Pancreas (tissue), 10 donors: ENCODE measurements around the gene PAPPA2. TPM values are rescaled to one million over a fixed set of nuclear protein-coding genes. Genes with fewer than 3 reads are reported as not detected.
A peak's percentile ranks its signal among the peaks of the same experiment; 100 is the strongest.

ENCODE experiments used
- ATAC-seq, 4 donors: fragments of 200-7000 bp; cut with Tn5 transposase; one replicate each; pipeline versions ENCODE4 v1.8.0 to v1.9.1; 2020; ENCODE audit warnings: mild to moderate bottlenecking in 4 of 4, moderate library complexity in 4 of 4
- DNase-seq, 6 donors: peaks; one replicate each; pipeline ENCODE4 v3.0.0-alpha.2; 2020
- FAIRE-seq: peaks from 2 replicates; lab custom pipeline; 2012; peaks lifted over from hg19 to GRCh38; lab: Jason Lieb, UNC
- H3K27ac ChIP-seq, 4 donors: fragments of 200-600 bp; sonication (generic); 1 replicate in 3 of 4; 2 replicates in 1 of 4; pipeline versions ENCODE4 v1.5.0 to v1.8.0; 2020
- H3K27me3 ChIP-seq, 4 donors: fragments of 200-600 bp; one replicate each; pipeline ENCODE4 v1.8.0; 2021
- H3K36me3 ChIP-seq, 3 donors: fragments of 200-600 bp; sonication (generic) in 1 of 3; one replicate each; pipeline versions ENCODE4 v1.5.0 to v1.8.0; 2020 to 2021
- H3K4me1 ChIP-seq, 3 donors: fragments of 200-600 bp; one replicate each; pipeline ENCODE4 v1.8.0; 2021
- H3K4me3 ChIP-seq, 4 donors: fragments of 200-600 bp; sonication (generic) in 2 of 4; one replicate each; pipeline versions ENCODE4 v1.5.0 to v1.8.0; 2020 to 2021
- H3K9me3 ChIP-seq, 4 donors: fragments of 200-600 bp; one replicate each; pipeline ENCODE4 v1.8.0; 2021
- CTCF ChIP-seq, 4 donors: fragments of 200-600 bp; sonication (generic) in 3 of 4; IDR thresholded peaks; one replicate each; pipeline versions ENCODE4 v1.5.0 to v1.8.0; 2021; ENCODE audit warnings: antibody characterized with exemption in 4 of 4
- WGBS, 2 donors: extraction: QIAGEN DNeasy Blood & Tissue Kit; methylation state at CpG; one replicate each; pipeline ENCODE4 v1.1.7; 2013; 5-methylcytosine and 5-hydroxymethylcytosine counted together
- intact Hi-C, 3 donors: fragments of 100-400 bp; cut with DNase I; formaldehyde crosslinking; loops; one replicate each; pipeline versions ENCODE4 v1.11.1 to v1.14.2; 2022
- polyA plus RNA-seq, 2 donors: library from polyadenylated mRNA; stranded (reverse); fragments of 200-250 nt; gene quantifications; one replicate each; pipeline ENCODE4 v1.2.3, GENCODE V29; 2013
- total RNA-seq, 6 donors: library from RNA; stranded (reverse); fragmentation: NEBNext Ultra II Directional in 4 of 6; extraction: Animal tissue kit (Norgen Biotek cat#: 25700) in 4 of 6; gene quantifications; one replicate each; pipeline versions ENCODE4 v1.2.1 to v1.2.4, GENCODE V29; 2021 to 2023
- donor health status: healthy with polysubstance abuse.
- donor health status: DM: no; HTN: no; CAD: no; lungs with moderate emphysema.
- donor health status: DM: no; HTN: no; CAD: no.
- donor health status: control.
- donor health status: control.
- donor health status: Bipolar disorder and iron deficiency.
- donor health status: DM: yes; HTN: yes; CAD: no.
- donor health status: DM: no; HTN: no; CAD: no.
- donor health status: DM: no; HTN: no; CAD: no.
- donor health status: DM: yes; HTN: yes; CAD: no.

The PAPPA2 gene
- total and polyA plus RNA-seq, 8 donors, result 0.51 to 6.9 (median 2.0) TPM

GRCh38 chr1:176456795-176457194 is 6.2 kb upstream of the PAPPA2 start:
- no peak for TF ChIP-seq CTCF (IDR thresholded peaks at IDR 0.05)
- Histone ChIP-seq H3K27ac (no peak overlapping the region), H3K36me3 (no peaks in the 10 kb centered on the region), H3K9me3 (no peaks in the 10 kb centered on the region), H3K27me3 (no peaks in the 10 kb centered on the region), H3K4me1 (no peaks in the 10 kb centered on the region), H3K4me3 (no peak overlapping the region)
- ATAC-seq (no peak), DNase-seq (no peak), FAIRE-seq (no peak)
- intact Hi-C loops, result no loop called here
- WGBS, 2 donors, result 77% methylated on average over 8 of the region's 8 CpGs

- WGBS, 2 donors, result 55 to 63% methylated on average over 2 of the region's 2 CpGs
- intact Hi-C loops, result no loop called here
- DNase-seq (no peak), ATAC-seq (no peak), FAIRE-seq (no peak)
- H3K9me3 ChIP-seq, result no peaks in the 10 kb centered on the region
- TF ChIP-seq CTCF (IDR thresholded peaks at IDR 0.05), result no peak
- H3K36me3 ChIP-seq, result no peaks in the 10 kb centered on the region
- peaks cover 0 to under 1% (median 0%) of the 10 kb centered on the region in 3 donors for H3K4me1 ChIP-seq
- H3K27me3 ChIP-seq, result no peaks in the 10 kb centered on the region
- no peak overlapping the region for H3K27ac ChIP-seq
- no peak overlapping the region for H3K4me3 ChIP-seq
Measured at GRCh38 chr1:176460544-176461336, 2.2 kb upstream of the PAPPA2 start.

GRCh38 chr1:176461576-176461975 is 1.4 kb upstream of the PAPPA2 start:
- FAIRE-seq (no peak), ATAC-seq (no peak), DNase-seq (no peak)
- no peak for TF ChIP-seq CTCF (IDR thresholded peaks at IDR 0.05)
- H3K36me3 ChIP-seq, result no peaks in the 10 kb centered on the region
- H3K27me3 ChIP-seq, result no peaks in the 10 kb centered on the region
- WGBS, 2 donors, result 57 to 68% methylated on average over 1 of the region's 1 CpG
- H3K4me1 ChIP-seq, result peaks cover 0 to 3% (median 0%) of the 10 kb centered on the region in 3 donors
- intact Hi-C loops, result no loop called here
- no peak overlapping the region for H3K4me3 ChIP-seq
- no peak overlapping the region for H3K27ac ChIP-seq
- no peaks in the 10 kb centered on the region for H3K9me3 ChIP-seq

GRCh38 chr1:176466514-176466913 is 3.5 kb downstream of the PAPPA2 start:
- Histone ChIP-seq H3K27ac (no peak overlapping the region), H3K36me3 (no peaks in the 10 kb centered on the region), H3K4me1 (peaks cover 0 to 3% (median 0%) of the 10 kb centered on the region in 3 donors), H3K4me3 (no peak overlapping the region), H3K27me3 (no peaks in the 10 kb centered on the region), H3K9me3 (no peaks in the 10 kb centered on the region)
- no peak for DNase-seq
- no peak for FAIRE-seq
- TF ChIP-seq CTCF (IDR thresholded peaks at IDR 0.05), result no peak
- intact Hi-C loops, result no loop called here
- peak in 1 of 4 donors; percentile 30 for ATAC-seq
- 58 to 59% methylated on average over 3 of the region's 3 CpGs for WGBS, 2 donors

GRCh38 chr1:176469450-176470010 is 6.6 kb downstream of the PAPPA2 start:
- ATAC-seq (peak in 1 of 4 donors; percentile 11), FAIRE-seq (no peak), DNase-seq (no peak)
- no peaks in the 10 kb centered on the region for H3K36me3 ChIP-seq
- no peaks in the 10 kb centered on the region for H3K9me3 ChIP-seq
- H3K4me3 ChIP-seq, result no peak overlapping the region
- no peaks in the 10 kb centered on the region for H3K27me3 ChIP-seq
- TF ChIP-seq CTCF (IDR thresholded peaks at IDR 0.05), result no peak
- intact Hi-C loops, result no loop called here
- peaks cover 0 to 3% (median 0%) of the 10 kb centered on the region in 3 donors for H3K4me1 ChIP-seq
- 56 to 58% methylated on average over 7 of the region's 7 CpGs for WGBS, 2 donors
- no peak overlapping the region for H3K27ac ChIP-seq
